CD4-positive, CD25-positive, alpha-beta regulatory T cell (primary cell): ENCODE data around the gene HAVCR1. TPM values are rescaled to one million over a fixed set of nuclear protein-coding genes. Genes with fewer than 3 reads are reported as not detected.
"Not testable (repeated sequence)": the region's sequence is repeated elsewhere in the genome, so short reads cannot be mapped to it uniquely, and the experiment has no call there.

Experiments used
- ATAC-seq, 2 donors: fragments of 150-1000 bp; cut with Tn5 transposase; one replicate each; pipeline ENCODE4 v1.10.0; 2021; ENCODE audit warnings: low read depth in 2 of 2, moderate number of reproducible peaks in 2 of 2, moderate library complexity in 1 of 2
- DNase-seq, 3 donors: peaks; one replicate each; pipeline versions ENCODE4 v3.0.0 to v3.0.0-alpha.2; 2012 to 2022; ENCODE audit warnings: mixed read lengths in 1 of 3
- H3K27ac ChIP-seq: one replicate; pipeline ENCODE4 v1.7.0; 2013; ENCODE audit warnings: mild to moderate bottlenecking, low read length; ENCODE audit not compliant: insufficient read depth, poor library complexity, severe bottlenecking
- H3K27me3 ChIP-seq: one replicate; pipeline ENCODE4 v1.7.0; 2013; ENCODE audit warnings: low read length; ENCODE audit not compliant: control insufficient read depth, insufficient read depth
- H3K36me3 ChIP-seq: one replicate; pipeline ENCODE4 v1.7.0; 2013; ENCODE audit warnings: mild to moderate bottlenecking, low read length, moderate library complexity; ENCODE audit not compliant: control insufficient read depth, insufficient read depth
- H3K4me1 ChIP-seq: 2 replicates; pipeline ENCODE4 v1.7.0; 2013; ENCODE audit warnings: mild to moderate bottlenecking, low read length; ENCODE audit not compliant: insufficient read depth, control insufficient read depth, poor library complexity, severe bottlenecking
- H3K4me3 ChIP-seq: one replicate; pipeline ENCODE4 v1.7.0; 2013; ENCODE audit warnings: low read depth, mild to moderate bottlenecking, low read length, moderate library complexity
- H3K9me3 ChIP-seq, 2 experiments: 1 replicate in 1 of 2; 2 replicates in 1 of 2; pipeline ENCODE4 v1.7.0; 2013; ENCODE audit warnings: low read length in 2 of 2, mild to moderate bottlenecking in 1 of 2, moderate library complexity in 1 of 2; ENCODE audit not compliant: control insufficient read depth in 2 of 2
- H3K27ac Mint-ChIP-seq, 3 donors: one replicate each; pipeline ENCODE4 v1.8.0; 2020 to 2022; ENCODE audit warnings: mild to moderate bottlenecking in 3 of 3, mixed read lengths in 3 of 3, moderate library complexity in 2 of 3
- H3K27me3 Mint-ChIP-seq: one replicate; pipeline ENCODE4 v1.8.0; 2022; ENCODE audit warnings: mild to moderate bottlenecking, mixed read lengths
- H3K36me3 Mint-ChIP-seq: one replicate; pipeline ENCODE4 v1.8.0; 2020; ENCODE audit warnings: mixed read lengths
- H3K4me1 Mint-ChIP-seq, 4 donors: one replicate each; pipeline ENCODE4 v1.8.0; 2020 to 2022; ENCODE audit warnings: mixed read lengths in 4 of 4, mild to moderate bottlenecking in 1 of 4
- H3K4me3 Mint-ChIP-seq, 4 donors: one replicate each; pipeline ENCODE4 v1.8.0; 2020 to 2022; ENCODE audit warnings: mild to moderate bottlenecking in 4 of 4, mixed read lengths in 4 of 4, moderate library complexity in 3 of 4
- H3K9me3 Mint-ChIP-seq, 7 donors: one replicate each; pipeline ENCODE4 v1.8.0; 2020 to 2022; ENCODE audit warnings: mixed read lengths in 7 of 7, mild to moderate bottlenecking in 3 of 7, moderate library complexity in 2 of 7
- polyA plus RNA-seq, 4 donors: library from polyadenylated mRNA; unstranded; fragments of 300-500 nt; fragmentation: Illumina TruSeq; gene quantifications; one replicate each; pipeline ENCODE4 v1.2.3, GENCODE V29; 2021
- total RNA-seq: library from RNA; stranded (reverse); gene quantifications from one replicate; pipeline ENCODE4 v1.2.3, GENCODE V29; 2022

HAVCR1 gene
- total and polyA plus RNA-seq, 5 donors from 2014 or later, result 1.7 to 8.2 (median 5.5) TPM

DNA sequence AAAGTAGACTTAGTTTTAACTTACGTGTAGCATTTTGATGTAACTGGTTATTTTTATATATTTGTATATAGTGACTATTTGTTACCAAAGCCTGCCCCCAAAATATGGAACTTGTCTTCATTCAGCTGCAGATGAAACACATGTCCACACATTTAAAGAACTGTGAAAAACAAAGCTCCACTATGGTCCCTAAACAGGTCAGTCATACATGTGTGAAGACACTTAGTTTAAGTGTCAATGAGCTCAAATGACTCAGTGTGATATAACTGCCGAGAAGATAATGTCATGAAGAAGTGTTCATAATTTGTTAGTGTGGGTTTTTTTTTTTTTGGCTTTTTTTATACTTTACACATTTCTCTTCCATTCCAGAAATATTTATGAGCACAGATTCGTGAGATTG is 28.2 kb downstream of the HAVCR1 start:
- peaks cover 6 to 43% (median 22%) of the 10 kb centered on the region in 4 donors for H3K4me1 Mint-ChIP-seq
- H3K9me3 ChIP-seq, result no peaks in the 10 kb centered on the region
- peaks cover under 1% of the 10 kb centered on the region for H3K4me1 ChIP-seq
- H3K27me3 Mint-ChIP-seq, result no peaks in the 10 kb centered on the region
- no peak overlapping the region for H3K4me3 Mint-ChIP-seq
- H3K36me3 ChIP-seq, result peaks cover 5% of the 10 kb centered on the region
- no peak overlapping the region for H3K4me3 ChIP-seq
- no peak overlapping the region for H3K27ac ChIP-seq
- H3K36me3 Mint-ChIP-seq, result peaks cover 22% of the 10 kb centered on the region
- H3K9me3 Mint-ChIP-seq, result no peaks in the 10 kb centered on the region
- no peaks in the 10 kb centered on the region for H3K27me3 ChIP-seq
- peak overlapping the region in 1 of 3 donors; percentile 12 for H3K27ac Mint-ChIP-seq
- ATAC-seq (no peak), DNase-seq (no peak)

DNA sequence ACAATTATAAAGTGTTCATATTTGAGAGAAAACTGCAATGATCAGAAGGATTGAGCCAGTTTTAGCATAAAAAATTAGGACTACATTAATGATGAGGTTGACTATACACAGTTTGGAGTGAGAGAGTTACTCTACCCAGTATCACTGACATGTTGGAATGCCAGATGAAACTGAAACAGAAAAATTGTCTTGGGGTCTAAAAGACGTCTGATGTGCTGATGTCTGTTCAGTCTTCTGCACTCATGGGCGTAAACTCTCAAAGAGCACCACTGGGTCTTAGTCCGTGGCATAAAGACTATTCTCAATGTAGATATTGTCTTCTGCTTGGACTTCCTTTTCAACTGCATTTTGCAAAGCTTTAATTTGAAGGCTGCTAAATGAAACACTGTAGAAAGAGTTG is 29.5 kb downstream of the HAVCR1 start:
- ATAC-seq, result no peak

DNA sequence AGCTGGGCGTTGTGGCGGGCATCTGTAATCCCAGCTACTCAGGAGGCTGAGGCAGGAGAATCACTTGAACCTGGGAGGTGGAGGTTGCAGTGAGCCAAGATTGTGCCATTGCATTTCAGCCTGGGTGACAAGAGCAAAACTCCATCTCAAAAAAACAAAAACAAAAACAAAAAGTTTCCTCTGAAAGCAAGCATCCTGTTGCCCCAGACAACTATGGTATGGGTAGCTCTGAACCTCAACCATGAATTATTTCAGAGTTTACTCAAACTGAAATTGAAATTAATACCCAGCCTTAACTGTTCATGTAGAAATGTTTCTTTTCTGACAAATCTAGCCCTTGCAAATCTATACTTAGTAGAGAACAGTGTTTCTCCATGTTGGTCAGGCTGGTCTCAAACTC is 31.3 kb downstream of the HAVCR1 start:
- not testable (repeated sequence) for H3K36me3 ChIP-seq, H3K27me3 Mint-ChIP-seq, H3K4me3 Mint-ChIP-seq, H3K9me3 ChIP-seq, H3K27me3 ChIP-seq, H3K9me3 Mint-ChIP-seq, ATAC-seq, H3K4me3 ChIP-seq, H3K27ac ChIP-seq
- peaks cover 14% of the 10 kb centered on the region for H3K4me1 ChIP-seq
- peak overlapping the region; percentile 15 to 61 (median 20) for H3K27ac Mint-ChIP-seq
- H3K4me1 Mint-ChIP-seq, result peaks cover 16 to 56% (median 33%) of the 10 kb centered on the region in 4 donors
- peaks cover 14% of the 10 kb centered on the region for H3K36me3 Mint-ChIP-seq
- peak in 1 of 3 donors; percentile 69 for DNase-seq

More for the DNA sequence above, 29.5 kb downstream of the HAVCR1 start:
- Mint-ChIP-seq H3K4me1 (peaks cover 16 to 55% (median 32%) of the 10 kb centered on the region in 4 donors), H3K27ac (peak overlapping the region in 1 of 3 donors; percentile 38), H3K9me3 (no peaks in the 10 kb centered on the region), H3K4me3 (no peak overlapping the region), H3K36me3 (peaks cover 22% of the 10 kb centered on the region), H3K27me3 (no peaks in the 10 kb centered on the region)
- peaks cover 5% of the 10 kb centered on the region for H3K36me3 ChIP-seq
- H3K27me3 ChIP-seq, result no peaks in the 10 kb centered on the region
- H3K27ac ChIP-seq, result no peak overlapping the region
- no peak for DNase-seq
- H3K4me1 ChIP-seq, result peaks cover 13% of the 10 kb centered on the region
- no peaks in the 10 kb centered on the region for H3K9me3 ChIP-seq
- no peak overlapping the region for H3K4me3 ChIP-seq

DNA sequence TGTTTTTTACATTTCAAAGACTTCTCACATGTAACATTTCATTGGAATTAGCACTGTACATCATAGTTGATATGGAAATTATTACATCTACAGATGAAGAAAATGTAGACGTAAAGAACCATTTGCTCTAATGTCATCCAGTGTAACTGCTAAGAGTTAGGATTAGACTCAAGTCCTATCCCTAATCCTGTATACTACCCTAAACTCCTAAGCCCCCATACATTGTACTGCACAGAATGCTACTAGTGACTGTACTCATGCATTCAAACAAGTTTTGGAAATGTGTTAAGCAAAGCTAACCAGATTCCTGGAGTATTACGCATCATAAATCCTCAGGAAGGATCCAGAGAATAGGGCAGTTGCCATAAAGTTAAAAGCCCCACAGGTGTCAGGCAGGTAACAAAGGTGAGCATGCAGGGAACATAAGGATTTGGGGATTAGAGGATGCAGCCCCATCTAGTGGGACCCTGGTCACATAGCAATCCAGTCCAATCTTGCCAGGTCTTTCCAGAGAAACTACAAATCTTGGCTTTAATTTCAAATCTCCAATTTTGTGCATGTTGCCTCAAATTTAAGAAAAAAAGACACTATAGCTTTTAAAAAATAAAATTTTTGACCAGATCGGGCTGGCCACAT is 32.0 kb downstream of the HAVCR1 start:
- DNase-seq (peak in 1 of 3 donors; percentile 39), ATAC-seq (no peak)
- Mint-ChIP-seq H3K4me1 (peaks cover 16 to 57% (median 33%) of the 10 kb centered on the region in 4 donors), H3K4me3 (peak overlapping the region in 1 of 4 donors; percentile 58), H3K9me3 (no peaks in the 10 kb centered on the region), H3K27me3 (no peaks in the 10 kb centered on the region), H3K27ac (peak overlapping the region in 1 of 3 donors; percentile 73), H3K36me3 (peaks cover 13% of the 10 kb centered on the region)
- Histone ChIP-seq H3K4me3 (no peak overlapping the region), H3K36me3 (no peaks in the 10 kb centered on the region), H3K4me1 (peaks cover 14% of the 10 kb centered on the region), H3K9me3 (no peaks in the 10 kb centered on the region), H3K27me3 (no peaks in the 10 kb centered on the region), H3K27ac (no peak overlapping the region)

DNA sequence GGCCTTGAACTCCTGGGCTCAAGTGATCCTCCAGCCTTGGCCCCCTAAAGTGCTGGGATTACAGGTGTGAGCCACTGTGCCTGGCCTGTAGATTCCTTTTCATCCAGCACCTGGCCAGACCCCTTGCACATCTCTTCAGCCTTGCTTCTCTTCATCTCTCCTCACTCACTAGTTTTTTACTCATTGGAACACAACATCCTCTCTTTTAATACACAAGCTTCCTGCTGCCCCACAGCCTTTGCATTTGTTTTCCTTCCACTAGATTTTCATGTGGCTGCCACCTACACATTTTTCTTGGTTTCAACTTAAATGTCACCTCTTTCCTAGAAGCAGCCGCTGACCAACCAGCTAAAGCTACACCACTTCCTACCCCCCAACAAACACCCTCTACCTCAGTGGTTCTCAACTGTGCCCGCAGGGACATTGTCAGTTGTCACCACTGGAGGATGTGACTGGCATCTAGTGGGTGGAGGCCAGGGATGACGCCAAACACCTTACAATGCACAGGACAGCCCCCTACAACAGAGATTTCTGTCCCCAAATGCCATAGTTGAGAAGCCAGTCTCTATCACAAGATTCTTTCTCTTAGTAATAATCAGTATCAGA is 33.7 kb downstream of the HAVCR1 start:
- H3K36me3 Mint-ChIP-seq, result peaks cover 4% of the 10 kb centered on the region
- Histone ChIP-seq H3K36me3 (no peaks in the 10 kb centered on the region), H3K27me3 (no peaks in the 10 kb centered on the region), H3K27ac (peak overlapping the region; percentile 48), H3K9me3 (no peaks in the 10 kb centered on the region), H3K4me1 (peaks cover 14% of the 10 kb centered on the region), H3K4me3 (peak overlapping the region; percentile 7)
- ATAC-seq (peak; percentile 74 to 85), DNase-seq (peak in 2 of 3 donors; percentile 48 to 96)
- H3K4me3 Mint-ChIP-seq, result peak overlapping the region in 3 of 4 donors; percentile 0 to 47 (median 19)
- peaks cover 16 to 57% (median 32%) of the 10 kb centered on the region in 4 donors for H3K4me1 Mint-ChIP-seq
- H3K27ac Mint-ChIP-seq, result peak overlapping the region; percentile 73 to 98 (median 78)
- H3K9me3 Mint-ChIP-seq, result no peaks in the 10 kb centered on the region
- no peaks in the 10 kb centered on the region for H3K27me3 Mint-ChIP-seq

DNA sequence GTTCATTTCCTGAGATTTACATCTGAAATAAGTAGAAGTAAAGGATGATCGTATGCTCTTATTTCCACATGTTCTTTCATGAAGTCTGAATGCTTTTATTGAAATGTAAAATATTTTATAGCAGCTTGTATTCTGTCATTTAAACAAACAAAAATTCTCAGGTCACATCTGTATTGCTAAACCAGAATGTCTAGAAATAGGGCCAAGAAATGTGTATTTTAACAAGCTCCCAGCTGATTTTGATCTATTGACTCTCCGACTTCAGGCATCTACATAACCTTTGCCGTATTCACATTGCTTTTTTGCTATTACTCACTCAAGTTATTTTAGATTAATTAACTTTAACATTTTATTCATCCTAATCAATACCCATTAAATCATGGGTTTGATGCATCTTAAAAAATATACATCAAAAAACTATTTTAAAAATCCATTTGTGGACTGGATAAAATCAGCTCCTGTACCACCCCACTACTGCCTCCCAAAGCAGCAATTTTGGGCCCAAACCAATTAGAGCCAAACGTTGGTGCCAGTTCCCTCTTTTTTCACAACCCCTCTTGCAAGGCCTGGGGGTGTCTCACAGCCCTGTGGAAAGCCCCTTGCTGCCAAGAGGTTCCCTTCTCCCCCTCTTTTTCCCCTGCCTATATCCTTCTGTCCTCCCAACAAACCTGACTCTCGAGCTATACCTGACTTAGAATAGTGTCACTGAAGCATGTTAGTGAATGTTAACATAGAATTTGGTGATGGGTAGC is 34.5 kb downstream of the HAVCR1 start:
- H3K27me3 ChIP-seq, result no peaks in the 10 kb centered on the region
- no peaks in the 10 kb centered on the region for H3K9me3 ChIP-seq
- no peak overlapping the region for H3K27ac ChIP-seq
- H3K9me3 Mint-ChIP-seq, result no peaks in the 10 kb centered on the region
- ATAC-seq (no peak), DNase-seq (no peak)
- no peak overlapping the region for H3K4me3 Mint-ChIP-seq
- H3K4me1 ChIP-seq, result peaks cover 14% of the 10 kb centered on the region
- no peak overlapping the region for H3K4me3 ChIP-seq
- peaks cover 16 to 50% (median 30%) of the 10 kb centered on the region in 4 donors for H3K4me1 Mint-ChIP-seq
- H3K27me3 Mint-ChIP-seq, result no peaks in the 10 kb centered on the region
- H3K36me3 Mint-ChIP-seq, result peaks cover 8% of the 10 kb centered on the region
- H3K36me3 ChIP-seq, result no peaks in the 10 kb centered on the region
- H3K27ac Mint-ChIP-seq, result peak overlapping the region in 2 of 3 donors; percentile 73 to 78

DNA sequence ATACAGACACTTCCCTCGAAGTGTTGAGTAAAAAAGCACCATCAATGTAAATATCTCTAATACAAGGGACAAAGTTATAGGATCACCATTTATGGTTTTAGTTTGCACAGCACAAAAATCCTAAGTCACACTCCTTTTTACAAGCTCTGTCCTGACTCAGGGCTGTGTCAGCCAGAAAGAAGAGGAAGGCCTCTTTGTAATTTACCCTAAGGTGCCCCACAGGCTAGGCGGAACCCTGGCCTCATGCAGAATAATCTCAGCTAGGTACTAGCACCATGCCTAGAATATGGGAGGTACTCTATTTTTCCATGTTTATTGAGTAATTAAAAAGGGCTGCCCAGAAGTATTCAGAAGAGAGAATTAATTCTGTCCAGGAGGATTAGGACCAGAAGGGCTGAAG is 36.9 kb downstream of the HAVCR1 start:
- H3K36me3 Mint-ChIP-seq, result peaks cover 19% of the 10 kb centered on the region
- DNase-seq (no peak), ATAC-seq (no peak)
- H3K4me3 Mint-ChIP-seq, result peak overlapping the region in 1 of 4 donors; percentile 24
- no peak overlapping the region for H3K27ac Mint-ChIP-seq
- Histone ChIP-seq H3K27me3 (peaks cover 2% of the 10 kb centered on the region), H3K9me3 (peaks cover 0 to 3% of the 10 kb centered on the region in 2 experiments), H3K27ac (no peak overlapping the region), H3K36me3 (no peaks in the 10 kb centered on the region), H3K4me3 (no peak overlapping the region), H3K4me1 (peaks cover 14% of the 10 kb centered on the region)
- peaks cover 0 to 9% (median 0%) of the 10 kb centered on the region in 7 donors for H3K9me3 Mint-ChIP-seq
- peaks cover 11% of the 10 kb centered on the region for H3K27me3 Mint-ChIP-seq
- H3K4me1 Mint-ChIP-seq, result peaks cover 12 to 38% (median 21%) of the 10 kb centered on the region in 4 donors
